Erythroblast (primary cell): ENCODE measurements around the gene PAK5.

ENCODE experiments used
- GATA1 ChIP-seq: IDR thresholded peaks from 2 replicates; pipeline ENCODE4 v1.6.1; 2011; ENCODE audit warnings: low read depth, mild to moderate bottlenecking, control low read depth, low read length, moderate library complexity
- POLR2A ChIP-seq: IDR thresholded peaks from 2 replicates; pipeline ENCODE4 v1.6.1; 2011; ENCODE audit warnings: mild to moderate bottlenecking, low read length

DNA sequence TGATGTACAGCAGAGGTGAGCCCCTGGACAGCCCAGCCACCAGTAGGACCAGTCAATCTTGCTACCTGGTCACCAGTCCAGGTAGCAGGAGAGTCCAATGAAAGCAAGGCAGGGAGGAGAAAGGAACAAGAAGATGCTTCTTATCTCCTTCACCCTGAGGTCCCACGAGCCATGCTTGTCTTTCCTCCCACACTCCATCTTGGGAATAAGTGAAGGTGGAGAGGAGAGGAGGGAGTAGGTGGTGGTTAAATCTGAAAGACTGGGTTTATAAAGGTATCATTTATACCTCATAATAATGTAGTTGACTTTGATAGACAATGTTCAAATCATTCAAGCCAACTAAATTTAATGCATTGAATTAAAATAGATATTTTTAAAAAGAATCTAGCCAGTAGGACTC is 288.6 kb downstream of the PAK5 start:
- TF ChIP-seq POLR2A (no peak), GATA1 (no peak)
